Activated CD4-positive, alpha-beta T cell treated with anti-CD3 and anti-CD28 coated beads for 24 hours (primary cell): Measurements from ENCODE around the gene PKP2.

Source experiments
- DNase-seq, 2 donors: peaks; one replicate each; pipeline ENCODE4 v3.0.0-alpha.2; 2020; ENCODE audit warnings: low read depth in 2 of 2

The PKP2 gene

DNA sequence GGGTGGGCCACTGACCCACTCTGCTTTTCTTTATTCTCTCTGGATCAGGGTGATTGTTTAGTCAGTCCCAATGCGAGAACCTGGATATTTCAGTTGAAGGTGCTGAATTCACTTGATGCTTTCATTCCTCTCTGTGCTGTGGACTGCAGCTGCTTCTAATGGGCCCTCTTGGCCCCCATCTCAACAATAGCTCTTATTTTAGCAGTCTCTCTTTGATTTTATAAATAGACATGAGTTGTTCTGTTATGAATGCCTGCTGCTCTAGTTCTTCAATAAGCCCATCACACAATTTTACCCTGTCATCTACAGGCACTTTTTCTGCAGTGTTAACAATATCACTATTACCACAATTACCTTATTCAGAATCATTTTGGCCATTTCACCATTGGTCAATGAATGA lies 86.7 kb downstream of the PKP2 start:
- DNase-seq, result no peak

DNA sequence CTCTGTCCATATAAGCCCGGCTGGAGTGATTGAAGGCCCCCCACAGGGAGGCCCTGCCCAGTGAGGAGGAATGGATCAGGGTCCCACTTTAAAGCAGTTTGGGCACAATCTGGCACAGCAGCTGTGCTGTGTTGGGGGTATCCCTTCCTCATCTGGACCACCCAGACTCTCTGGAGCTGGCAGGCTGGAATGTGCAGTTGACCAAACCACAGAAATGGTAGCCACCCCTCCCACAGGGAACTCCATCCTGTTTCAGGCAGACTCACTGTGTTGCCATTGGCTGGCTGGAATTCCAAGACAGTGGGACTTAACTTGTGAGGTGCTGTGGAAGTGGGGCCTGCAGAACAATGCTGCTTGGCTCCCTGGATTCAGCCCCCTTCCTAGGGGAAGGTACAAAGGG lies 87.4 kb downstream of the PKP2 start:
- no peak for DNase-seq

DNA sequence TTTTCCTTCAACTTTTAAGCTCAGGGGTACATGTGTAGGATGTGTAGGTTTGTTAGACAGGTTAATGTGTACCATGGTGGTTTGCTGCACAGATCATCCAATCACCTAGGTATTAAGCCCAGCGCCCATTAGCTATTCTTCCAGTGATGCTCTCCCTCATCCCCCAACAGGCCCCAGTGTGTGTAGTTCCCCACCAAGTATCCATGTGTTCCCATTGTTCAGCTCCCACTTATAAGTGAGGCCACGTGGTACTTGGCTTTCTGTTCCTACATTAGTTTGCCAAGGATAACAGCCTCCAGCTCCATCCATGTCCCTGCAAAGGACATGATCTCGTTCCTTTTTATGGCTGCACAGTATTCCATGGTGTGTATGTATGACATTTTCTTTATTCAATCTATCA lies 92.3 kb downstream of the PKP2 start:
- DNase-seq, result no peak

DNA sequence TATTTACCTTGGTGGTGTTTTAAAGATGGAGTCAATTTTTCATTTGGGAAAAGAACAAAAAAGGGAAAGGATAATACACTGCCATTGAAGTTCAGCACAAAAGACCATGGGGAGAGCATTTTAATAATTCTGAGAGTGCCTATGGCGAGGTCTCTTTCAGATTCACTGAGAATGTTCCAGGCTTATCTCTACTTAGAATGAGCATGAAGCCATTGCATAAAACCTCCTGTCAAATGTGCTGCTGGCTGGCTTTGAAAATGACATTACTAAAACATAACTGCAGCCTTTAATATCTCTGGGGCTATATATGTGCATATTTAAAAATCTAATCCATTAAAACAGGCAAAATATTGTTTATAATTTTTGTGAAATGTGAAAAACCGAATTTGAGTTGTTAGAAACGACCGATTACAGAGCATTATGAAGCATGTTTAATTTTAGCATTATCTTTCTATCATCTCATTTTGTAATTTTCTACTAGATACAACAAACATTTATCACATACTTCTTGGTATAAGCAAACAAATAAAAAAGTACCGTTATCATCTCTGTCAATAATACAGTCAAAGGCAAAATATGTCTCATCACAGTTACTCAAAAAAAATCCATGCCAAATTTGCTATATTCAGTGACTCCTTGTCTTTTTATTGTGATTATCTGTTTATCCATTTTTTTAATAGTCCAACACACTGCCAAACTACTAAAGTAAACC lies 95.2 kb downstream of the PKP2 start:
- no peak for DNase-seq

DNA sequence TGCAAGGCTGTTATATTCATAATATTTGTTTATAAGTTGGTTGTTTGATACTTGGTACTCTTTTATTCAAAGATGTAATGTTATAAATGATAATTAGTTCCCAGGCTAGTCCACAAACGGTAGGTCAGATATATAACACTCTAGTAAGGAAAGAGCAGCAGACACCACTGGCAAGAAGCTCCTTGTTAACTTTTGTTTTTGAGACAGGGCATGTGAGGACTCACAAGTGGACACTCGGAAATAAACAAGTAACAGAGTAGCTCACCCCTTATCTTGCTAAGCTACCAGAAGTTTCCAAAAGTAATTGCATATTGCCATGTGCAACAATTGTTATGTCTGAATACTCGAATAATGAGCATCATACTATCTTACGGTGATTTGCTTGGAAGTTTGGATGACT lies 102.3 kb downstream of the PKP2 start:
- no peak for DNase-seq

DNA sequence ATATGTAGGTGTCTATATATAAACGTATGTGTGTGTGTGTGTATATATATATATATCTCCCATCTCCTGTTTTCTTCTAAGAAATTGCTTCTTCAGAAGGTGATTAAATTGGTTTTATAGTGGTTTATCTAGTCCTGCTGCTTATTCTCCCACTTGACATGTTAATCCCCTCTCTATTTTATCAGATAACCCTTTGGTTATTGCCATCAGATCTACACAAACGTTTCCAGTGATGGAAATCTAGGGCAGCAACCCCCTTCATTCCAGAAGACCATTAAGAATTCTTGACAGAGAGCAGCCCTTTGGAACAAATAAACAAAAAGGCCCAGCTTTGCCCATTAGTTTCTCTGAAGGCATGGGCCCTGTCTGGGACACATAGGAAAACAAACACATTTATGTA lies 106.7 kb downstream of the PKP2 start:
- no peak for DNase-seq

DNA sequence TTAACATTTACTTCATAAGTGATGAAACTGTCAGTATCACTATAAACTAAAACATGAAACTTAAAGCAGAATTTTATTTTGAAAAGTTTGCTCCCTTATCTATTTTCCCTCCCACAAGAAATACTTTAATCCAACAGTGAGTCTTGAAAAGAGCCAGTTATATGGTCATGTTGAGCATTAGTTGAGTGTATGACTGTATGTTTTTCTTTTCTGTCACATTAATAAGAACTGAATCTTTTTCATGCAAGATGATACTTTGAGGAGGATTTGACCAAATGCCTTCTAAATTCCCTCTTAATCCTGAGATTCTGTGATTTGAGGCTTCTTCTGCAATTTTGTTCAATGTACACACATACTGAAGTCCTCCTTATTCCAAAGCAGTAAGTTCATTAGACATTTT lies 107.1 kb downstream of the PKP2 start:
- no peak for DNase-seq

DNA sequence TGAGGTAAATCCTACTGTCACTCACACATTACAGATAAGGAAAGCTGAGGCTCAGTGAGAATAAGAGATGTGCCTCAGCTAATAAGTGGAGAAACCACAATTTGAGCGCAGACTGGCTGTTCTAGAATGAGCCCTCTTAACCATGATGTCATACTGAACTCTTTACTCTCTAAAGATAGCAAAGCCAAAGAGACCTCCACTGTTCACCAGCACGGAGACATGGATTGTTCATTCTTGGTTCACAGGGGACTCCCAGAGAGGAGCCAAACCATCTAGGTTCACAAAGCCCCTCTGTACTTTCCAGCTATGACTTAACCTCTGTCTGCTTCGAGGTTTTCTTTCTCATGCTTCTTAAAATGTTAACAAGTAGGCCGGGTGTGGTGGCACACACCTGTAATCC lies 108.2 kb downstream of the PKP2 start:
- DNase-seq, result no peak

DNA sequence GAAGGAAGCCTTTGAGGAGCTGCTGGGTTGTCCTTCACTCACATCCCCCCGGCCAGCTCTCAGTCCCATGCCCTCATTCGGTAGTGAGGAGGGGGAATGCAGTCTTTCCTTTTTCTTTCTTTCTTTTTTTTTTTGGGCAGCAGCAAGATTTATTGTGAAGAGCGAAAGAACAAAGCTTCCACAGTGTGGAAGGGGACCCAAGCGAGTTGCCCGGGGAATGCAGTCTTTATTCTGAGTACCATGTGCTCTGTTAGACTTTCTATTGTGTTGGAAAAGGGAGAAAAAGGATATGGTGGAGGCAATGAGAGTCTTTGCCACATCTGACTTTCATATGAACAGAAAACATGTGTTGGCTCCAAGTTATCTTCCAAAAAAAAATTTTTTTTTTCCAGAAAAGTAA lies 111.0 kb downstream of the PKP2 start:
- no peak for DNase-seq

DNA sequence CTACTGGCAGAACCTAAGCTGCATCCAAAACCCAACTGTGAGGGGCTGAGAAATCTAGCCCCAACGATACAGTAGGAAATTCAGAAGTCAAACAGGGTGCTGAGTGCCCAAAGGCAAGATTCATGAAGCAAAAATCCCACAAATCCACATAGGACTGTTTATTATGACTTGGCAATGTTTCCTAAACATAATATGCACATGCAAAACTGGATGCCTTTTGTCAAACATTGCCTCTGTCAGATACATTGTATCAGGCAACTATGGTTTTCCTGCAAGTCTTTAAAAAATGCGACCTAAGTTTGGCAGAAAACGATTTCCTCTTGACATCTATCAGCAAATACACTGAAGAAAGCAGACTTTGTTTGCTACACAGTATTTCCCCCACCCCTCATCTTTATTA lies 113.5 kb downstream of the PKP2 start:
- DNase-seq, result no peak

DNA sequence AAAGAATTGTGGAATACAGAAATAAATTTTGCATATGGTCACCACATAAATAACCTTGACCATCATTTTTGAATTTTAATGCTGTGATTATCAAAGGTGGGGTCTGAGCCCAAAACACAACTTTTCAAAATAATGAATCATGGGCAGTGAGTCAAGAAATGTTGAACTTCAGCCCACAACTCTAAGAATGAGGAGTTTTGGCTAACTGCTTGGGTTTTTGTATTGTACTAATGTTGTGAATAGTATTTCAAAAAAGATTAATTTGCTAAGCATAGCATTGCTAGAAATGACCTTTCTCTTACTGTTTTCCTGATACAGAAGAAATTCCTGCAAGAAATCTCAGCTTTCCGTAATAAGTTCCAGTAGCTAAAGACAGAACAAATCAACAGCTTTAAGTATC lies 116.5 kb downstream of the PKP2 start:
- DNase-seq, result no peak

DNA sequence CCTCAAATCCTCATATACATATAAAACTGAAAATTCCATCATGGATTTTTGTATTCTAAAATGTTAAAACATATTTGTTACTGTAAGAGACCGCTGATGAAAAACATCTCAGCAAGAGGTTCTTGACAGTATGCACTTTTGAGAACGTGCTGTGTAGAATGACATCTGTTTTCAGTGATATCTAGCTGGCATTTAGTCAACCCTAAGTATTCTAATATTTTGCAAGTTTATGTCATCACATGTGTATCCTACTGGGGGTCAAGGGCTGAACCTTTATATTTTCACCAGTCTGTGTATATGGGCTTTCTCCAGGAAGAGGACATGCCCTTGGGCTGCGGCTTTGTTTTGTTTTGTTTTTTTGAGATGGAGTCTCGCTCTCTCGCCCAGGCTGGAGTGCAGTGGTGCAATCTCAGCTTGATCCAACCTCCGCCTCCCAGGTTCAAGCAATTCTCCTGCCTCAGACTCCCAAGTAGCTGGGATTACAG lies 118.8 kb downstream of the PKP2 start:
- no peak for DNase-seq

DNA sequence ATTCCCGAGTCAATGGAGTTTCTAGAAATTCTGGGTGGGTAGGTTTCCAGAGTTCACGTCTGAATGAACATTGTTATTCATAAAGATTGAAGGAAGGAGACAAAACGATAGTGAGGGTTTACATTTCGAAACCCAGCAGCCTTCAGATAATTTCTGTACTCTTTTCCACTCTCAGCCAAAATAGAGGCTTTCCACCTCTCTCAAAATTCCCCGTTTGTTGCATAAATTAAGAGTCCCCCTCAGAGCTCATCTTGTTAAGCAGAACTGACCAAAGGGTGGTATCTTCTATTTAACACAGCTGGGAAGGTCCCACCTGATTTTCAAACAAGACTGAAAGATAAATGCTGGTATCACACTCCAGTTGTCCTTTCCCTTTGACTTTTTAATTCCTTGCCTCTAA lies 119.4 kb downstream of the PKP2 start:
- no peak for DNase-seq

DNA sequence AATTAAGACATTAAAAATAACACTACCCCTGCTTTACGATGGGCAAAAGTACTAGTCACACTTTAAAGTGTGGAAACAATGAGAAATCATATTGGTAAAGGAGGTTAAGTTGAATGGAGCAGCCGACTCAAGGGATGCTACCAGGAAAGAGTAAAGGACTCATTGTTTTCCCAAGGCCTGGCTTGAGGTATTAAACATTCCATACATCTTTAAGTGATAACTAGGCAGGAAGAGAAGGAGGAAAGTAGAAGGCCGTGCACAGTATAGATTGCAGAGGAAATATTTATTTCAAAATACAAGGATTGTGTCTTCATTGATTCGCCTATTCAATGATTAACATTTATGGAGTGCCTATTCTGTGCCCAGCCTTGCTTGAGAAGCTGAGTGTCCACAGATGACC lies 120.3 kb downstream of the PKP2 start:
- DNase-seq, result no peak

DNA sequence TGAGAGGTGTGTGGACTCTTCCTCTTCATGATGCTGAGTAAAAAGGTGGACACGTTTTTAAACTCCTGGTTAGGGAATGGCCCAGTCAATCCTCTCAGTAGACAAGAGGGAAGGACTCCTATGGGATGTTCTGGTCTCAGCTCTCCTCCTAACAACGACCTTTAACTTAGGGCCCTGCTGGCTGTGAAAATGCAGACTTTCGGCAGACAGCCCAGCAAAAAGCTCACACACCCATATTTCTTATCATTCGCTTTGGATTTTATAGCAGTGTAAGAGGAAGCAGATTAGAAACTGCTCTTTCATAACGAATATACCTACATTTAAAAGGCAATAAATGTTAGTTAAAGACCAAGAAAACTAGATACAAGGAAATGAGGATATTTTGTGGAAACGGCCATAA lies 122.9 kb downstream of the PKP2 start:
- DNase-seq, result no peak

DNA sequence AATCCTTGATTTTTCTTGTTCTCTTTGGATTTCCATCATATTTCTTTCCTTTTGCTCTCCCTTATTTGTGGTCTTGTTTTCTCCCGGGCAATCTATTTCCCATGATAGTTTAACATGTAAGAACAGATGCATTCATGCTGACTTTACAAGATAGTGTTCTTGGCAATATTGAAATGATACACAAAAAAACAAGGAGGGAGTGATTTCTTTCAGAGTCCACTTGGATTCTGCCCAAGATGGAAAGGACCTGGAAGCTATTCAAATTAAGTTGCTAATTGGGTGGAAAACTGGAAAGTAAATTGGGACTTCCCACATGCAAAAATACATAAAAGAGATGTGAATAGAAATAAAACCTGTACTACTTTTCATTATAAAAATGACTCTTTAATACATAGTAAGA lies 126.4 kb downstream of the PKP2 start:
- DNase-seq, result no peak

DNA sequence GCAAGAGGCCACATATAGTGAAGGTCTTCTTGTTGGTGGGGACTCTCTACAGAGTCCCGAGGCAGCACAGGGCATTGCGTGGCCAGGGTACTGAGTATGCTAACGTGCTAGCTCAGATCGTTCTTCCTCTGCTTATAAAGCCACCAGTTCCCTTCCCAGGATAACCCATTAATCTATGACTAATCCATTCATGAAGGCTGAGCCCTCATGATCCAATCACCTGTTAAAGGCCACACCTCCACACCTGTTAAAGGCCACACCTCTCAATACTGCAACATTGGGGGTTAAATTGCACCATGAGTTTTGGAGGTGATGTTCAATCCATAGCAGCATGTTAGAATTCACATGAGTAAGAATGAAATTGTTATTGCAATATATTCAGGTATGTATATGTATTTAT lies 128.1 kb downstream of the PKP2 start:
- no peak for DNase-seq

DNA sequence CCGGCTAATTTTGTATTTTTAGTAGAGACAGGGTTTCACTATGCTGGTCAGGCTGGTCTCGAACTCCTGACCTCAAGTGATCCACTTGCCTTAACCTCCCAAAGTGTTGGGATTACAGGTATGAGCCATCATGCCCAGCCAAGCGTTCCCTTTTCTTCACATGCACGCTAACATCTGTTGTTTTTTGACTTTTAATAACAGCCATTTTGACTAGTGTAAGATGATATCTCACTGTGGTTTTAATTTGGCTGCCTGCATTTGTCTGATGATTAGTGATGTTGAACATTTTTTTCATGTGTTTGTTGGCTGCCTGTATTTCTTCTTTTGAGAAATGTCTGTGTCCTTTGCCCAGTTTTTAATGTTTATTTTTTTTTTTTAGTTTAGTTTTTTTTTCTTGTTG lies 130.7 kb downstream of the PKP2 start:
- DNase-seq, result no peak

DNA sequence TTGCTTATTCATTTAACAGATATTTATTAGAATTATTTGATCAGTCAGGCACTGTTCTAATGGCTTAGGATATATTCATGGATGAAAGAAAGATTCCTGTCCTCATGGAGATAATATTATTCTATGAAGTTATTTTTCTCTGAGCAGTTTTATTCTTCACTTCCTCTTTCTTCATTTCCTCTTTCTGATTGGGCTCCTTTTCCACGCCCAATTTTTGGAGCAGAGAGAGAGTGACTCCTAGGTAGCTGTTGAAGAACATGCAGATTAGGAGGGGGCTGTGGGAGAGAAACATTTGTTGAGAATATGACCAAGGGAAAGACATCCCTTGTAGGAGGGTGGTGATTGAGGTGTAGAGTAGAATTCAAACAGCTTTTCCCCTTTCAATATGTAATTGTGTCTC lies 134.9 kb downstream of the PKP2 start:
- no peak for DNase-seq

DNA sequence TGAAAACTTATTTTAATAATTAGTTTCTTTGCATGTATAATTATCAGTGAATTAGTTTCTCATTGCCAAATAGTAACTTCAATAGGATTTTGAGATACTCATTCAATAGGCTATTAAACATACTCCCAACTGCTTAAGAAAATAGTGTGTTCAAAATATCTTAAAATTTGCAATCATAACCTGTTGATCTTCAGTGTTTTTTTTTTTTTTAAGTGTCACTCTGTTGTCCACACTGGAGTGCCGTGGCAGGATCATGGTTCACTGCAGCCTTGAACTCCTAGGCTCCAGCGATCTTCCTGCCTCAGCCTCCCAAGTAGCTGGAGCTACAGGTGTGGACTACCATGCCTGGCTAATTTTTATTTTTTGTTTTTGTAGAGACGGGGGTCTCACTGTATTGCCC lies 139.4 kb downstream of the PKP2 start:
- no peak for DNase-seq

DNA sequence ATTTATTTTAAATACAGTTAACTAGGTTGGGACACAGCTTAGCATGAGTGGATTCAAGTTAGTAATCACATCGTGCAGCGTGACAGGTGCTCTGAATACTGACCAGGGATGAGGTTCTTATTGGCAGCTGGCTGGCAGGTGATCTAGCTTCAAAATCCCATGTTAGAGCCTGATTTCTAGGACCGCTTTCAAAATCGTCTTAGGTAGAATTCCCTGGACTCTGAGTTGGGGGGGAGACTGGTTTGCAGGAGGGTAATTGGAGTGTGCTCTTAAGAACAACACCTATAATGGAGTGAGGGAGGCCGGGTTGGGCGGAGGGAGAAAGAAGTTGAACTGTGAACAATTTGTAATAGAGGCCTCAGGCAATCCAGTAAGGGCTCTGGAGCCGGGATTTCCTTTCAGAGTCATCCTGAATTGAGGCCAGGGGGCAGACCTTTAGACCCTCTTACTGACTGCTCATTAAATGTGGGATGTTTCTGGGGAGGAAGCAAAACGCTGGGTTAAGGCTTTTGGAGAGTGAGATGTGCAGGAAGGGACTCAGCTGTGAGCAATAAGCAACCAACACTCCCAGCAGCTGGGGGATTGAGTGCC lies 140.0 kb downstream of the PKP2 start:
- DNase-seq, result no peak

DNA sequence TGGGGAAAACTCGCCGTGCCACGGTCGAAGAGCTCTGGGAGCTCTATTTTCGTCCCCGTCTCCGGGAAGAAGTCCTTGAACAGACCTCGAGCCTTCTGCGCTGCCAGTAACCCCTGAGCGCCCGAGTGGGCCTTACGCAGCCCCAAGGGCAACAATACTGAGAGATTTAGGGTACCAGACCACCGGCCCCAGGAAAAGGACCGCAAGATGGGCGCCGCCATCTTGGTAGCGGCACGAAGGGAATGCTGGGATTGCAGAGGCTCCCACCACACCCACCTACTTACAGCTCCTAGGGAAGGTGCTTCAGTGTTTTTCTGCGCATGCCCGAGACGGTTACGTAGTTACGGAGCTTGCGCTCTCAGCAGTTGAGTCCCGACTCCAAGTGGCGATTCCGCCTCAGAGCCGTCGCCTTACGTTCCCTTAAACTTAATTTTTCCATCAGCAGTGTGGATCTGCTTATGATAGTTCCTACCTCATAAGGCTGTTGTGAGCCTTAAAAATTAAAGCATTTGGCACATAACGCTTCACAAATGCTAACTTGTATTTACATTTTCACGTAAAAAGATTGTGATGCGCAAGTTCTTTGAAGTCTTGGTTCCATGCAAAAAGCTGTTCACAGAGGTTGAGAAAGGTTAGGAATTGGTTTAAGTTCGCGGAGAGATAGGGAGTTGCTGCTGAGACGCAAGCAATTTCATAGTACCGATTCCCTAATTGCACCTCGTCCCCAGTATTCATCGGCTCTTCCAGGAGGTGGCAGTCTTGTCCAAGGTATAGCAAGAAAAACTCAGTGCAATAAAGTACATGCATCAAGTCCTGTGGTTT lies 140.7 kb downstream of the PKP2 start, which contains the start of gene YARS2:
Gene YARS2, minus strand, starts transcription at position 244 of the 822 bp plus-strand sequence. Its CDS starts 23 bp downstream, at position 221.
- peak; percentile 83 for DNase-seq
